Kidney tubule cell (primary cell): ENCODE data around the gene LARP1B.
"Not testable (repeated sequence)": the region's sequence is repeated elsewhere in the genome, so short reads cannot be mapped to it uniquely, and the experiment has no call there.

ENCODE experiments used
- DNase-seq: peaks from one replicate; pipeline ENCODE4 v3.0.0-alpha.2; 2018; ENCODE audit warnings: low spot score

LARP1B gene

GRCh38 chr4:128060699-128061565 is at the start of gene LARP1B:
LARP1B (plus strand) TSS chr4:128061312; CDS start chr4:128074952, 13,640 bp downstream.
- peak; percentile 99 for DNase-seq

- DNase-seq = no peak
These were observed 35.8 kb upstream of the LARP1B start for GRCh38 chr4:128025319-128025718.

GRCh38 chr4:128029907-128030306 is 31.2 kb upstream of the LARP1B start:
- no peak for DNase-seq

GRCh38 chr4:128031756-128032384 is 29.2 kb upstream of the LARP1B start:
- DNase-seq = no peak

- DNase-seq = no peak
These were observed 21.5 kb upstream of the LARP1B start for GRCh38 chr4:128039568-128039967.

GRCh38 chr4:128047019-128047418 is 14.1 kb upstream of the LARP1B start:
- not testable (repeated sequence) for DNase-seq

GRCh38 chr4:128047514-128047913 is 13.6 kb upstream of the LARP1B start:
- DNase-seq = not testable (repeated sequence)

GRCh38 chr4:128051229-128051628 is 9.9 kb upstream of the LARP1B start:
- not testable (repeated sequence) for DNase-seq

GRCh38 chr4:128054907-128055306 is 6.2 kb upstream of the LARP1B start:
- DNase-seq = not testable (repeated sequence)

- DNase-seq = not testable (repeated sequence)
These were observed 5.5 kb upstream of the LARP1B start for GRCh38 chr4:128055441-128056206.

GRCh38 chr4:128056396-128056795 is 4.7 kb upstream of the LARP1B start:
- no peak for DNase-seq

- no peak for DNase-seq
These were observed 902 bp upstream of the LARP1B start for GRCh38 chr4:128060121-128060698.

GRCh38 chr4:128061566-128062536 is 739 bp downstream of the LARP1B start:
- peak; percentile 82 for DNase-seq

- DNase-seq = peak; percentile 44
These were observed 5.3 kb downstream of the LARP1B start for GRCh38 chr4:128066453-128066820.

- peak; percentile 35 for DNase-seq
These were observed 7.8 kb downstream of the LARP1B start for GRCh38 chr4:128068918-128069317.

GRCh38 chr4:128076464-128076863 is 15.4 kb downstream of the LARP1B start:
- DNase-seq = no peak

- DNase-seq = not testable (repeated sequence)
These were observed 34.2 kb downstream of the LARP1B start for GRCh38 chr4:128095293-128095692.

- DNase-seq = peak; percentile 13
These were observed 46.7 kb downstream of the LARP1B start for GRCh38 chr4:128107766-128108165.

- DNase-seq = no peak
These were observed 61.9 kb downstream of the LARP1B start for GRCh38 chr4:128123036-128123435.

GRCh38 chr4:128130621-128131020 is 69.5 kb downstream of the LARP1B start:
- peak; percentile 35 for DNase-seq

GRCh38 chr4:128134925-128135324 is 73.8 kb downstream of the LARP1B start:
- no peak for DNase-seq
